ENCODE data around the gene RPP21. TPM values are rescaled to one million over a fixed set of nuclear protein-coding genes. Genes with fewer than 3 reads are reported as not detected.

RPP21 gene
- total RNA-seq, 1 donor from 2014 or later: 33.5 TPM

- no peaks in the 10 kb centered on the region for H3K9me3 ChIP-seq (ENCODE audit: insufficient read depth, low read depth, low read length)
- H3K27ac ChIP-seq (ENCODE audit: low read depth, low read length): no peak overlapping the region
- H3K27me3 ChIP-seq (ENCODE audit: insufficient read depth, low read length): no peaks in the 10 kb centered on the region
- H3K36me3 ChIP-seq (ENCODE audit: insufficient read depth, low read length): peaks cover 31% of the 10 kb centered on the region
- no peak for DNase-seq (ENCODE audit: low read depth)
- Mint-ChIP-seq H3K4me1 (ENCODE audit: low read depth, unreplicated experiment) (peaks cover 11% of the 10 kb centered on the region), H3K4me3 (ENCODE audit: unreplicated experiment) (no peak overlapping the region), H3K27me3 (ENCODE audit: low read depth, unreplicated experiment) (no peaks in the 10 kb centered on the region), H3K27ac (ENCODE audit: unreplicated experiment) (no peak overlapping the region), H3K9me3 (ENCODE audit: unreplicated experiment) (no peaks in the 10 kb centered on the region), H3K36me3 (ENCODE audit: low read depth, unreplicated experiment) (peaks cover 23% of the 10 kb centered on the region)
- no peak overlapping the region for H3K9ac ChIP-seq (ENCODE audit: low read length)
- peaks cover 5% of the 10 kb centered on the region for H3K79me2 ChIP-seq (ENCODE audit: insufficient read depth, low read length)
- no peak overlapping the region for H2AFZ ChIP-seq (ENCODE audit: low read depth, low read length)
- peaks cover 6% of the 10 kb centered on the region for H4K20me1 ChIP-seq (ENCODE audit: insufficient read depth, low read length)
- no peak overlapping the region for H3K4me2 ChIP-seq (ENCODE audit: low read length)
- H3K4me1 ChIP-seq (ENCODE audit: insufficient read depth, low read length): peaks cover 10% of the 10 kb centered on the region
- no peak for FAIRE-seq
- TF ChIP-seq CTCF (IDR thresholded peaks at IDR 0.05; ENCODE audit: insufficient read depth, low read depth, low read length) (no peak), EZH2 (IDR thresholded peaks at IDR 0.05; ENCODE audit: insufficient read depth, low read length) (no peak)
- no peak overlapping the region for H3K4me3 ChIP-seq (ENCODE audit: insufficient read depth, low read depth, low read length)
Observed at GRCh38 chr6:30341218-30341617, 3.7 kb upstream of the RPP21 start.

GRCh38 chr6:30341728-30342127 is 3.2 kb upstream of the RPP21 start:
- peaks cover 27% of the 10 kb centered on the region for H3K36me3 ChIP-seq (ENCODE audit: insufficient read depth, low read length)
- H3K4me3 Mint-ChIP-seq (ENCODE audit: unreplicated experiment): no peak overlapping the region
- H3K36me3 Mint-ChIP-seq (ENCODE audit: low read depth, unreplicated experiment): peaks cover 21% of the 10 kb centered on the region

More at GRCh38 chr6:30341728-30342127, 3.2 kb upstream of the RPP21 start:
- no peak for DNase-seq (ENCODE audit: low read depth)
- Histone ChIP-seq H3K4me2 (ENCODE audit: low read length) (no peak overlapping the region), H2AFZ (ENCODE audit: low read depth, low read length) (no peak overlapping the region), H3K4me1 (ENCODE audit: insufficient read depth, low read length) (peaks cover 10% of the 10 kb centered on the region), H3K27me3 (ENCODE audit: insufficient read depth, low read length) (no peaks in the 10 kb centered on the region), H3K9ac (ENCODE audit: low read length) (no peak overlapping the region), H4K20me1 (ENCODE audit: insufficient read depth, low read length) (peaks cover 8% of the 10 kb centered on the region), H3K79me2 (ENCODE audit: insufficient read depth, low read length) (peaks cover 5% of the 10 kb centered on the region), H3K4me3 (ENCODE audit: insufficient read depth, low read depth, low read length) (no peak overlapping the region), H3K27ac (ENCODE audit: low read depth, low read length) (no peak overlapping the region), H3K9me3 (ENCODE audit: insufficient read depth, low read depth, low read length) (no peaks in the 10 kb centered on the region)
- no peak for FAIRE-seq
- Mint-ChIP-seq H3K9me3 (ENCODE audit: unreplicated experiment) (no peaks in the 10 kb centered on the region), H3K27ac (ENCODE audit: unreplicated experiment) (no peak overlapping the region), H3K27me3 (ENCODE audit: low read depth, unreplicated experiment) (no peaks in the 10 kb centered on the region), H3K4me1 (ENCODE audit: low read depth, unreplicated experiment) (peaks cover 11% of the 10 kb centered on the region)
- TF ChIP-seq CTCF (IDR thresholded peaks at IDR 0.05; ENCODE audit: insufficient read depth, low read depth, low read length): no peak
- no peak for TF ChIP-seq EZH2 (IDR thresholded peaks at IDR 0.05; ENCODE audit: insufficient read depth, low read length)

All from astrocyte (in vitro differentiated cells and primary cell).